ENCODE measurements around the gene EP300. TPM values are rescaled to one million over a fixed set of nuclear protein-coding genes. Genes with fewer than 3 reads are reported as not detected.
"Not testable (repeated sequence)": the region's sequence is repeated elsewhere in the genome, so short reads cannot be mapped to it uniquely, and the experiment has no call there.

EP300 gene
- polyA plus RNA-seq, 3 donors: 5.7 to 81.6 (median 16.8) TPM

GRCh38 chr22:41047801-41048211 lies 44.6 kb upstream of the EP300 start:
- no peak overlapping the region for H2AFZ ChIP-seq (ENCODE audit: insufficient read depth, low read depth, low read length, poor library complexity, severe bottlenecking)
- peaks cover 0 to 1% (median 0%) of the 10 kb centered on the region in 3 donors for H3K27me3 Mint-ChIP-seq (ENCODE audit: low read depth in 3 of 3)
- H3K36me3 Mint-ChIP-seq: no peaks in the 10 kb centered on the region
- no peak for TF ChIP-seq CTCF (IDR thresholded peaks at IDR 0.05)
- peaks cover 43 to 54% of the 10 kb centered on the region in 2 donors for H3K4me1 ChIP-seq (ENCODE audit: control insufficient read depth in 1 of 2, insufficient read depth in 2 of 2, low read length in 2 of 2)
- H3K27ac ChIP-seq (ENCODE audit: low read depth in 1 of 2, low read length in 2 of 2): peak overlapping the region; percentile 33 to 46
- peak overlapping the region in 6 of 7 donors; percentile 69 to 90 (median 84) for H3K27ac Mint-ChIP-seq
- H3K4me1 Mint-ChIP-seq: peaks cover 37% of the 10 kb centered on the region
- no peak overlapping the region for H3K9ac ChIP-seq (ENCODE audit: insufficient read depth, low read length, poor library complexity, severe bottlenecking)
- no peaks in the 10 kb centered on the region for H3K27me3 ChIP-seq (ENCODE audit: control insufficient read depth in 2 of 2, insufficient read depth in 2 of 2, low read length in 2 of 2)
- peak in 1 of 3 donors; percentile 24 for DNase-seq
- intact Hi-C loops (cut with micrococcal nuclease): no loop called here
- peak overlapping the region in 1 of 3 experiments; percentile 4 for H3K4me3 ChIP-seq (replicated peaks in 1 of 3; ENCODE audit: low read depth in 2 of 3, low read length in 3 of 3)
- H4K20me1 ChIP-seq (ENCODE audit: insufficient read depth, low read length): no peaks in the 10 kb centered on the region
- H3K4me2 ChIP-seq (replicated peaks; ENCODE audit: extremely low read depth, low read length, poor library complexity, severe bottlenecking): no peak overlapping the region
- H3K36me3 ChIP-seq (replicated peaks in 1 of 2; ENCODE audit: control insufficient read depth in 1 of 2, insufficient read depth in 2 of 2, low read length in 2 of 2): no peaks in the 10 kb centered on the region
- H3K9me3 Mint-ChIP-seq: no peaks in the 10 kb centered on the region
- H3K79me2 ChIP-seq (ENCODE audit: insufficient read depth, low read length): no peaks in the 10 kb centered on the region
- H3K4me3 Mint-ChIP-seq: peak overlapping the region; percentile 45 to 64
- WGBS (ENCODE audit: insufficient coverage): 100% methylated on average over 1 of the region's 3 CpGs
- H3K9me3 ChIP-seq (replicated peaks in 1 of 2; ENCODE audit: control insufficient read depth in 1 of 2, insufficient read depth in 1 of 2, low read length in 2 of 2): no peaks in the 10 kb centered on the region

- Histone ChIP-seq H2AFZ (ENCODE audit: insufficient read depth, low read depth, low read length, poor library complexity, severe bottlenecking) (peak overlapping the region; percentile 68), H3K4me1 (ENCODE audit: control insufficient read depth in 1 of 2, insufficient read depth in 2 of 2, low read length in 2 of 2) (peaks cover 41 to 49% of the 10 kb centered on the region in 2 donors), H3K4me2 (replicated peaks; ENCODE audit: extremely low read depth, low read length, poor library complexity, severe bottlenecking) (peak overlapping the region; percentile 56), H3K4me3 (replicated peaks in 1 of 3; ENCODE audit: low read depth in 2 of 3, low read length in 3 of 3) (peak overlapping the region in 2 of 3 experiments; percentile 14 to 57)
- Mint-ChIP-seq H3K27ac (peak overlapping the region in 4 of 7 donors; percentile 58 to 90 (median 78)), H3K4me1 (peaks cover 37% of the 10 kb centered on the region), H3K4me3 (peak overlapping the region; percentile 52 to 71)
- H4K20me1 ChIP-seq (ENCODE audit: insufficient read depth, low read length); H3K79me2 ChIP-seq (ENCODE audit: insufficient read depth, low read length); H3K27me3 ChIP-seq (ENCODE audit: control insufficient read depth in 2 of 2, insufficient read depth in 2 of 2, low read length in 2 of 2); H3K9me3 Mint-ChIP-seq; H3K9me3 ChIP-seq (replicated peaks in 1 of 2; ENCODE audit: control insufficient read depth in 1 of 2, insufficient read depth in 1 of 2, low read length in 2 of 2); H3K27me3 Mint-ChIP-seq (ENCODE audit: low read depth in 3 of 3); intact Hi-C loops (cut with micrococcal nuclease); H3K36me3 ChIP-seq (replicated peaks in 1 of 2; ENCODE audit: control insufficient read depth in 1 of 2, insufficient read depth in 2 of 2, low read length in 2 of 2); H3K9ac ChIP-seq (ENCODE audit: insufficient read depth, low read length, poor library complexity, severe bottlenecking); DNase-seq; H3K27ac ChIP-seq (ENCODE audit: low read depth in 1 of 2, low read length in 2 of 2); H3K36me3 Mint-ChIP-seq: not testable (repeated sequence)
- 90% methylated on average over 11 of the region's 12 CpGs for WGBS (ENCODE audit: insufficient coverage)
Measured at GRCh38 chr22:41048345-41048744, 44.0 kb upstream of the EP300 start.
